Gastrocnemius medialis (tissue), 4 donors: ENCODE measurements around the gene COL27A1.

Experiments
- POLR2A ChIP-seq, 2 donors: fragments of 450-650 bp; IDR thresholded peaks; one replicate each; pipeline ENCODE4 v1.6.1; 2017; ENCODE audit warnings: antibody characterized with exemption in 2 of 2, mild to moderate bottlenecking in 2 of 2, moderate library complexity in 2 of 2
- TF ChIP-seq, protein P1 (sequence below), 5 experiments: fragments of 450-650 bp in 3 of 5; fragments of 200-600 bp in 2 of 5; sonication (generic) in 2 of 5; IDR thresholded peaks in 4 of 5; conservative IDR thresholded peaks in 1 of 5; 1 replicate in 4 of 5; 2 replicates in 1 of 5; pipeline ENCODE4 v1.5.1; 2016 to 2019; ENCODE audit warnings: antibody characterized with exemption in 5 of 5, mild to moderate bottlenecking in 3 of 5, moderate library complexity in 3 of 5

DNA sequence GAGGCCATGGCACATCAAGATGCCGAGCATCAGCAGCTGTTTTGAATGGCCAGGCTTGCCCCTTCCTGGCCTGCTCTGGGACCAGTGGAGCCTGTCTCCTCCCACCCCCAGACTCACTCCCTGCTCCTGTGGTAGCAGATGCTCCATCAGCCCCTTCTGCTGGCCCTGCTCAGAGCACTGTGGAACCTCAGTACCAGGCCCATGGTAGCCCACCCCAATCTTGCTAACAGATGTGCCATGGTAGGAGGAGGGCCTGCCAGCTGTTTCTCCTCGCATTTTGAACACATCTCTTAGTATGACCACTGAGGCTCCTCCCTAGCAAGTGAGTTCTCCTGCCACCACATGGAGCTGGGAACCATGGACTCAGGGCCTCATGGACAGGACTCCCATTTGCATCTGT lies 29.5 kb downstream of the COL27A1 start:
- TF ChIP-seq POLR2A (IDR thresholded peaks at IDR 0.05), result no peak
- TF ChIP-seq, protein P1, sequence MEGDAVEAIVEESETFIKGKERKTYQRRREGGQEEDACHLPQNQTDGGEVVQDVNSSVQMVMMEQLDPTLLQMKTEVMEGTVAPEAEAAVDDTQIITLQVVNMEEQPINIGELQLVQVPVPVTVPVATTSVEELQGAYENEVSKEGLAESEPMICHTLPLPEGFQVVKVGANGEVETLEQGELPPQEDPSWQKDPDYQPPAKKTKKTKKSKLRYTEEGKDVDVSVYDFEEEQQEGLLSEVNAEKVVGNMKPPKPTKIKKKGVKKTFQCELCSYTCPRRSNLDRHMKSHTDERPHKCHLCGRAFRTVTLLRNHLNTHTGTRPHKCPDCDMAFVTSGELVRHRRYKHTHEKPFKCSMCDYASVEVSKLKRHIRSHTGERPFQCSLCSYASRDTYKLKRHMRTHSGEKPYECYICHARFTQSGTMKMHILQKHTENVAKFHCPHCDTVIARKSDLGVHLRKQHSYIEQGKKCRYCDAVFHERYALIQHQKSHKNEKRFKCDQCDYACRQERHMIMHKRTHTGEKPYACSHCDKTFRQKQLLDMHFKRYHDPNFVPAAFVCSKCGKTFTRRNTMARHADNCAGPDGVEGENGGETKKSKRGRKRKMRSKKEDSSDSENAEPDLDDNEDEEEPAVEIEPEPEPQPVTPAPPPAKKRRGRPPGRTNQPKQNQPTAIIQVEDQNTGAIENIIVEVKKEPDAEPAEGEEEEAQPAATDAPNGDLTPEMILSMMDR (IDR thresholded peaks at IDR 0.05 in 4 of 5, conservative IDR thresholded peaks at IDR 0.05 in 1 of 5), result no peak
